Activated CD4-positive, alpha-beta T cell treated with anti-CD3 and anti-CD28 coated beads for 1 hour (primary cell): ENCODE measurements around the gene BDKRB2.

Experiments used
- DNase-seq: peaks from one replicate; pipeline ENCODE4 v3.0.0-alpha.2; 2020

The BDKRB2 gene

DNA sequence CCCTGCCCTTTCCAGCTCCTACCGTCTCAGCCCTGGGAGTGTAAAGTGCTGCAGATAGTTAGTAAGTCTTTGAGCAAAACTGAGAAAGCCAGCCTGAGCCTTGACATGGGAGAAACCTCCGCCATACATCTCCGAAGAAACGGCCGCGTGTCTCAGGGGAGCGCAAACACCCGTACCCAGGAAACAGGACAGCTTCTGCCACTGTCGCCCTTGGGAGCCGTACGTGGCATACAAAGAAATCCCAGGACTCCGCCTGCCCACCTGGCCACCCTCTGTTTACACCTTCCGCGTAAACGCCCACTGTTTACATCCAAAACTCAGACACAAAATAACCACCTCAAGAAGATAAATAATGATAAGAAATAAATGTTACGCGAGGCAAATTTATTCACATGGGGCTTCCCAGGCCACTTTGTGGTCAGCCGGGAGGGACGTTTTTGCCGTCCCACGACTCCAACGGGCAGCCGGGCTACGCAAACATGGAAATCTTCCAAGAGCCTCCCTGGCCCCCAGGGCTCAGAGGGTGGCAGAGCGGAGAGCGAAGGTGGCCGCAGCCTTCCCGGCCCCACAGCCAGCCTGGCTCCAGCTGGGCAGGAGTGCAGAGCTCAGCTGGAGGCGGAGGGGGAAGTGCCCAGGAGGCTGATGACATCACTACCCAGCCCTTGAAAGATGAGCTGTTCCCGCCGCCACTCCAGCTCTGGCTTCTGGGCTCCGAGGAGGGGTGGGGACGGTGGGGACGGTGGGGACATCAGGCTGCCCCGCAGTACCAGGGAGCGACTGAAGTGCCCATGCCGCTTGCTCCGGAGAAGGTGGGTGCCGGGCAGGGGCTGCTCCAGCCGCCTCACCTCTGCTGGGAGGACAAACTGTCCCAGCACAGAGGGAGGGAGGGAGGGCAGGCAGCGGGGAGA, at the start of gene BDKRB2:
Gene BDKRB2 (plus strand): TSS at position 689 of the 908 bp plus-strand sequence. CDS start 32,269 bp downstream, outside the sequence.
- no peak for DNase-seq

DNA sequence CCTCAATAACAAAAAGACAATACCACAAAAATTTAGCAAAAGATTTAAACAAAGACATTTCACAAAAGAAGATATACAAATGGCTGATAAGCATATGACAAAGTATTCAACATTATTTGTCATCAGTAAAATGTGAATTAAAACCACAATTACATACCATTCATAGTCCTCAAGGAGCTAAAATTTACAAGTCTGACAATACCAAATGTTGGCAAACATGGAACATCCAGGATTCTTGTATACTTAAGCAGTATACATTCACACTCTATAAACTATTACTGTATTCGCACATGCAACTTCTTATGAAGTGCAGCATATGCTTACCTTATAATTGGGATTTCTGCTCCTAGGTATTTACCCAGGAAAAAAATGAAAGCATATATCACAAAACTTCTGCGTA, 49.7 kb upstream of the BDKRB2 start:
- DNase-seq = no peak

DNA sequence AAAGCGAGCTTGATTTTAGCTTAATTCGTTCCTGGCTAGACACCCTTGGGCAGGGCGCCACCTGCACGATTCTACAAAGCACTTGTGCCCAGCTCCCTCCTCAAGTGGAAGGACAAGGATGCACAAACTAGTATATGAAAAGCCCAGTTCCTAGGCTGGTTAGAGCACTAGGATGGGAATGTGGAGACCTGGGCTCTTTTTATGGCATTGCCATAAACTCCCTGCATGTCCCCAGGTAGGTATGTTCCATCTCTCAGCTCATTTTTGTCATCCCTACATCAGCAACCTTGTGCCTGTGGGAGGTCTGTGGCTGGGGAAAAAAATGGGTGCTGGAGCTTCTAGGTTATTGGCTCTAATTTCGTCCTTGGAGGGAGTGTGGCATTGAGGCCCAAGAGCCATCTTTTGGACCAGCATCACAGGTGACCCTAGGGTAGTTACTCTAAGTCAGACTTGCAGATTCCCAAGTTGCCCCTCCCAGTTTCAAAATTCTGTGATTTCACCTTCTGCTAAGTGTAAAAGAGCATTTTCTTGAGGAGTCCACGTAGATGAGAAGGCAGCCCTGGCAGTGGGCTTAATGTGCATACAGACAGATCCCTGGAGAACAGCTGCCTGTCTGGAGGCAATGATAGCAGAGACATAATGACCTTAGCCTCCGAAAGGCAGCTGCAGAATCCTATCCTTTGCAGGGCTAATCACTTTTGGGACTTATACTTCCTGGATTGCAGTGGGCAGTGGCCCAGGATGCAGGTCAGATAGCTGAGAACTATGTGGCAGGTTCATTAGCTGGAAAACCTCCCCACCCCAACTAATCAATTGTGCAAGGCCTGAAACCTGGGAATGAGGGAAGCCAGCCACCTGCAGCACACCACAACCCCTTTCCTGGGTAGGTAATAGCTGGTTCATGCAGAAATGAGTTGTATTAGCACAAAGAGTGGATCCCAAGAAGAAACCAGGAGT, 47.6 kb upstream of the BDKRB2 start:
- no peak for DNase-seq

DNA sequence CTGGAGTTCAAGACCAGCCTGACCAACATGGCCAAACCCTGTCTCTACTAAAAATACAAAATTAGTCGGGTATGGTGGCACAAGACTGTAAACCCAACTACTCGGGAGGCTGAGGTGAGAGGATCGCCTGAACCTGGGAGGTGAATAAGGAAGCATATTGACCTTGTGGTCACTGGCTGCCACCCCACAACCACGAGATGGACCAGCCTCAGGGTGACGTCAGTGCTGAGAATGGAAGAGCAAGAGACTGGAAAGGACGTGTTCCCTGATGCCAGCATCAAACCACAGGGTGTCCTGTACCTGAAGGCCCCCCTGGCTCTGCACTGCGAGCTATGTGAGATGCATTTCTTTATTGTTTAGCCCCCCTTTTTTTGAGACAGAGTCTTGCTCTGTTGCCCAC, 45.9 kb upstream of the BDKRB2 start:
- DNase-seq = no peak

DNA sequence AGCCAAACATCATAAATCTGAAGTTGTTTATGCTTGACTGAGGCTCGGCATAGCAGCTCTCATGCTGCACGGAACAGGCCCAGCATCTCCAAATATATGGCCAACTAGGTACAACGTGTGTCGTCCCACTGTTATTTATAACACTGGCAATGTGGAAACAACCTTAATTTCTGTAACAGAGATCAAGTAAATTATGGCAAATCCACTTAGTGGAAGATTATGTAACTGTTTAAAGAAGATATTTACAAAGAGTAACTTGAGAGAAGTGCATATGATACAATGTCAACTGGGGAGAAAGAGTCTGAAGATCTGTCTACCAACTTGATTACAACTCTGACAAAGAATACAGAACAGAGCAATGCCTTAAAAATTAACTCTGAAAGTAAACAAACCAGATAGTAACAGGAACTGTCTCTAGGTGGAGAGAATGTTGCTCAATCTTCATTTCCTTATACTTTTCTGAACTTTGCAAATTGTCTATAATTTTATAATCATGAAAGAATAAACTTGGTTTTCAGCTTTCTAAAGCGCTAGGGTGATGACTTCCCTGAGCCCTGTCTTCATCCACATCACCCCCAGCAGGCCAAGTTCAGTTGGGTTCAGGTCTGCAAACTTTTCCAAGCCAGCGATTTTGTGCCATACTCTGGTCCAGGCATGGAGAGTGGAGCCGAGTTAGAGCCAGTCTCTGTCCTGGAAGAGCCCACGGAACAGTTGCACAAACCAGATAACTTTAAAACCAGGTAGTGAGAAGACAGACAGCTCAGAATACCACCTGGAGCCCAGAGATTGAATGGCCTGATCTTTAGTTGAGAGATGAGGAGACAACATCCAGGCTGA, 44.3 kb upstream of the BDKRB2 start:
- DNase-seq = no peak

DNA sequence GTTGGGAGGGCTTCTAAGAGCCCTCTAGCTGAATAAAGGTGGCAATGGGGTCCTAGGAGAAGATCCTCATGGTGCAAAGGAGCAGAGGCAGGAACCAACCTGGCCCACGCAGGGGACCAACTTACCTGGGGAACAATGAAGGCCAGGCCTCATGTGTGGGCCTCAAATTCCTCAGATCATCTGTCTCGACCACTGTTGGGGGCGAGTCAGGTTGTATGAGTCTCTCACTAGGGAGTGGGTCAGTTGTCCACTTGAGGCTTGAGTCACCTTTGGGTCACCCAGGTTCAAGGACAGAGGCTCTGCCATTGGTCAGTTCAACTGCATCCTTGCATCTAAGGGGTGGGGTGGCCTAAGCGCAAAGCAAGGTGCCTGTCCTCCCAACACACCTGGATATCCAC, 43.7 kb upstream of the BDKRB2 start:
- DNase-seq = no peak

DNA sequence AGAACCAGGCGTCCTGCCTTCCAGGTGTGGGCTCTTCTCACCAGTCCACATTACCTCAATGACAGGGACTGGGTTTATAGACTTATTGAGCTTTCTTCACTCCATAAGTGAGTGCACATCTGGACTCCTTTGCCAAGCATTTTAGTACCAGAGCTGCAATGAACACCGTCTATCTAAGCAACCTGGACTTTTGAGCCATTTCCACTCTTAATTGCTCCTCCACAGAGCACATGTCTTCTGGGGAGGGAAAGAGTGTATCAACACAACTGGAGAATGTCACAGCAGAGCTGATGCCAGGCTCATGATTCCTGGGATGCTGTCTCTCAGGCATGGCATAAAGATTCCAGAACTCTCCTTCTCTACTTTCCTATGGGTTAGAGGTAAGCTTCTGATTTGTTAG, 43.0 kb upstream of the BDKRB2 start:
- DNase-seq = no peak

DNA sequence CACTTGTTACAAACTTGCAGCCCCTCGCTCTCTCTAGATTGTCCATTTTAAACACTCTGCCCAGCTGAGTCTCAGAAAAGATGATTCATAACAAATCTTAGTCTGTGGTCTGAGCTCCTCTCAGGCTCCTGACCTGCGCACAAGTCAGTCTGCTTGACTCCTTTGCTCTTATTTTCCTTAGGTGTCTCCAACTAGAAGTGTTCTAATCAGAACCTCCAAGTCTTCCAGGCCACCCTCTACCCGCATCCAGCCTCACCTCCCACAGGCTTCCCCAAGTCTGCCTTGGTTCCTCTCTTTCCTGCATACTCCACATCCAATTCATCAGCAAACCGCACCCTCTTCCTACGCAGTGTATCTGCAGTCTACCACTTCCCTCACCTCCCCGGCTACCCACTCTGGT, 42.4 kb upstream of the BDKRB2 start:
- DNase-seq = no peak

DNA sequence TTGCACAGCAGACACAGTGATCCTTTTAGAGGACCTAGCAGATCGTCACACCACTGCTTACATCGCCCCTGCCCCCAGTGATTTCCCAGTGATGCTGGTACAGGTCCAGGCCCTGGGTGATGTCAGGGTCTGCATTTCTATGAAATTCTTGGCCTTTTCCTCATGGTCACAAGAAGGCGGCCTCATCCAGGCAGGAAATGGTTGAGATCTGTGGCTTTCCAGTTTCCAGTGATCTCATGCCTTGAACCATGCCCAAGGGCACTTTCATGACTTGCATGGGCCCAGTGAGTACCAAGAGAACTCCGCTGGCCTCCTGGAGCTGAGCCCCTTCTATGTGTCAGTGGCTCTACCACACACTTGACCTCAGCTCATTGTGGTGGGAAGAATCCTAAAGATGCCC, 41.9 kb upstream of the BDKRB2 start:
- DNase-seq = no peak

DNA sequence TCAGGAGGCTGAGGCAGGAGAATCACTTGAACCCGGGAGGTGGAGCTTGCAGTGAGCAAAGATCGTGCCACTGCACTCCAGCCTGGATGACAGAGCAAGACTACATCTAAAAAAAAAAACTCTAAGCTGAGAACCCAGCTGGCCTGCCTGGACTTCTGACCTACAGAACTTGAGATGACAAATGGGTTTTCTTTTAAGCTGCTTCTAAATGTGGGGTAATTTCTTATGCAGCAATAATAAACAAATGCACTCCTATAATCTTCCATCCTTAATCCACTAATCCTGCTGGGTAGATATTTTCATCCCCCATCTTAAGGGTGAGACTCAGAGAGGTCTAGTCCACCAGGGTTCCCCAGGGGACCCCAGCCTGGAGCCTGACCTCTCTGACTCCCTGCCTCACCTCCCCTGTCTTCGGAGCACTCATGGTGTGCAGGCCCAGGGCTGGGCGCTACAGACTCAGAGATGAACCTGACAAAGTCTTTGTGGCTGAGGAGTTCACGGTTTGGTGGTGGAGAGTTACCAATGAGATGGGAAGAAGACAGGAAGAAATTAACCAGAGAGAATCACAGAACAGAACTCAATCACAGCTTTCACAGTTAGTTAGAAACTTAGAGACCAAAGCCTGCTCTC, 39.7 kb upstream of the BDKRB2 start:
- no peak for DNase-seq

DNA sequence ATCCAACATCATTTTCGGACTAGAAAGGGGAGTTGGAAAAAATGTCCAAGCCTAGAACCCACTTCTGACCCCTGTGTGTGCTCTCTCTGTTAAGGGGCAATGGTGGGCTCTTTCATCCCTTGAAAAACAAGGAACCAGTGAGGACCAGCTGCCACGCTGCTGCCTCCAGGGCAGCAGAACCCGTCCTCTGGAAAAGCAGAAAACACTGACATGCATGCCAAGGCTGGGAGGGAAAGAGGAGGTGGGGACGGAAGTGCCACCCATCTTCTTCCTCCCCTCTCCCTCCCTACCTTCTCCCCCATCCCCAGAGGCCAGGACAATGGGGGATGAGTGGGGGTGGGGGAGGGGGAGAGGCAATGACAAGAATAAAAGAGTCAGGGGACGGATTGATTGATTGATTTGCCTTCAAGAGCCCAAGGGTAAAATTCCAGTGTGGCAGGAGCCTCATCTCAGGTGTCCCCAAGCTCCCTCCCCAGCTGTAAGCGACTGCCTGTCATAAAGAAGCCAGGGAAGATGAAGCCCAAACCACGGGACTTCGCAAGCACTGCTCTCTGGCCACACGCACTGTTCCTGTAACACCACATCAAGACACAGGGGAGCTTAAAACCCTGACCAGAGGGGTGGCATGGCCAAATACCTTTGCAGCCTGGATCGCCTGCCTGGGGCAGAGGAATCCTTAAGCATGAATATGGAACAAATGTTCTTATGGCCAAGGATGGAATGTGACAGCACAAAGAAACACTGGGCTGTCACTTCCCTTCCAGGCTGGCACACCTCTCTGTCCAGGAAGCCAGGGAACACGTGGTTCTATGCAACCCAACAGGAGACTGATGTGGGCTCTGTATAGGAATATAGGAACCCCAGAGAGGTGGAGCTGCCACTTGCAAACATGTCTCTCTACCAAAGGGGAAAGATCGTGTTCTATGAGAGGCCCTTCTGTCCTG, 38.9 kb upstream of the BDKRB2 start:
- no peak for DNase-seq

DNA sequence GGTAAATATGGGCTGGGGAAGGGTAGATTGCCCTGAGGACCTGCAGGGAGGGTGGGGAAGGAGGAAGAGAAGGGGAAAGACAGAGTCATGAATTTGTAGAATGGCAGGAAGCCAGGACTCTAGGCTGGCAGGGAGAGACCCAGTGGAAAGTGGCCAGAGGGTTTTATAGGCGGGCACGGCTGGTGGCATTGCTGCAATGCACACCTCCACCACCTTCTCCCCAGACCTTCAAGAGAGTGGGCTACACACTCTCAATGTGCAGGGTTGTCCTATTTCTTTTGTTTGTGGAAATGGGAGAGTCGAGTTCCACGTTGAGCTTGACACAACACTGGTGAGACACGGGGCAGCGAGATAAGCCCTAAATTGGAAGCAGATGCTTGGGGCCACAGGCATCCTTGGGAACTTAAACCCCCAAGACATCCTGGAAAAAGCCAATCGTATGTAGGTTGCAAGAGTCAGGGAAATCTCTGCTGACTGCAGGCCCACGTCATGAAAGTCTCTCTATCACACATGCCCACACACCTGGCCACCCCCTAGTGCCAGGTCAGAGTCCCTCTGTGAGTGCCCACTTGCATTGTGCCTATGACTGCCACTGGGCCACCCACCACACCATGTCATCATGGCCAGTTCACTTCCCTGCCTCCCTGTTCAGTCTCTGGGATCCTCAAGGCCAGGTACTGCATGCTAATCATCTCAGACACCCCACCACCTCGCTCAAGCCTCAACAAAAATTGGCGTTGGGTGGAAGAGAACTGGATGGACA, 38.0 kb upstream of the BDKRB2 start:
- no peak for DNase-seq

DNA sequence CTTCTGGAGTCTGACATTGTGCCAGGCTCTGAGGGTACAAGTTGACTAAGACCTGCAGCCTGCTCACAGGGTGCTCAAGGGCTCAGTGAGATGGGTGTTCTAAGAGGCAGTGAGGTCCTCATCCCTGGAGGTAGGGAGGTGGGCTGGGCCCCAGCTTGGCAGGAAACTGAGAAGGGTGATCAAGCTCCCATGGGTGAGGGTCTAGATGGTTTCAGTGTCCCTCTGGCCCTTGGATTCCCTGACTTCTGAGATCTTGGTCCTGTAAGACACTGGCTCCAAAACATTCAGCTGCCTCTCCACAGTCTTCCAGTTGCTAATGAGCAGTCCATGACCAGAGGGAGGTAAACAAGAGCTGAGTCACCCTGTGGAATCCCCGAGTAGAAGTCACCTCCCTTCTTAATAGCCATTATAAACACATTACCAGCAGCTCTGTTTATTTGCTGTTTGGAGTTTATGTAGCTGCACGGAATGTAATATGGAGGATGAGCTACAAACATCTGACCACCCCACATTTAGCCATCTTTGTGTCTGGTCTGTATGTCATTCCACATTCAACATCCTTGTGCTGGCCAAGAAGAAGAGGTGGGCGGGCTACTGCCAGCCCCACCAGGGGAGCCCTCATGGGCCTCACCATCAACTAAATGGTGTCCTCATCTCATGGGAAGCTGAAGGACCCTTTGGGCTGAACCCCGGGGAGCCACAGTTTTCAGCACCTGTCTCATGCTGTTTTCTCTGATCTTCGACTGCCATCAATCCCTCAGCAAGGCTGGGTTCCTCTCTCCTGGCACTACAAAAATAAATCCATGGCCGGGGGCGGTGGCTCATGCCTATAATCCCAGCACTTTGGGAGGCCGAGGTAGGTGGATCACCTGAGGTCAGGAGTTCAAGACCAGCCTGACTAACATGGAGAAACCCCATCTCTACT, 37.2 kb upstream of the BDKRB2 start:
- DNase-seq = no peak

DNA sequence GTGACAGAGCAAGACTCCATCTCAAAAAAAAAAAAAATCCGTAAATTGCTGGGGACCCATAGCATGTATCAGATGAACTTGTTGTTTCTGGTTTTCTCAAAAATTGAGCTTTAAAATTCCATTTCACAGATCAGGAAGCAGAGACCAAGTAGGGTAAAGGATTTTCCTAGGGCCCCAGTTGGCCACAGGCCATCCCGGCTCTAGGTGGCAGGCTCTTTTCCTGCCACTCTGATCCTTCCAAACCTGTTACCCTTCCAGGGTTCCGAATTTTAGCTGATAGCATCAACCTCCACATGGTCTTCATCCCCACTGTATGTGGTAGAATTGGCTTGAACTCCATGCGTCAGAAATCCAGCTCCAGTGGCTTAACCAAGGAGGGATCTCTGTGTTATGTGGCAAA, 36.1 kb upstream of the BDKRB2 start:
- DNase-seq = no peak

DNA sequence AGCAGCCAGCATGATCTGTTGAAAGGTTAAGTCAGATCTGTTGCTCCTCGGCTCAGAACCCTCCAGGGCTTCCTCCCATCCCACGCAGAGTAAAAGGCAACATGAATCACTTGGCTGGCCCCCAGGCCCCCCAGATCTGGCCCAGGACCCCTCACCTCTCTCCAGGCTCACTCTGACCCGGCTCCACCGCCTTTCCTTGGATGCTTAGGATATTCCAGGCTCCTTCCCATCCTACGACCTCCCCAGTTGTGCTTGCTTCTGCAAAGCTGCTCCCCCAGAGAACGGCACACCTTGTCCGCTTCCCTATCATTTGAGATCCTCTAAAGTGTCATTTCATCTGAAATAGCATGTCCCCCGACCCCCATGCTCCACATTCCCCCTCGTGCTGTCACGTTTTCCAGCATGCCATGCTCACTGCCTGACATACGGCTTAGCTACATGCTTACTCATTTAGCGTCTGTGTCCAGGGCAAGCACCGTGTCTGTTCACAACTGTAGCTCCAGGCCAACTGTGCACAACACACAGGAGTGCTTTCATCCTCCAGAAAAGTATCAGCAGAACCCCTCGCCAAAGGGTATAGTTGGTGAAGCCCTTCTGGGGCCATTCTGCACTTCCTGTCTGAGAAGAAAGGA, 33.6 kb upstream of the BDKRB2 start:
- no peak for DNase-seq

DNA sequence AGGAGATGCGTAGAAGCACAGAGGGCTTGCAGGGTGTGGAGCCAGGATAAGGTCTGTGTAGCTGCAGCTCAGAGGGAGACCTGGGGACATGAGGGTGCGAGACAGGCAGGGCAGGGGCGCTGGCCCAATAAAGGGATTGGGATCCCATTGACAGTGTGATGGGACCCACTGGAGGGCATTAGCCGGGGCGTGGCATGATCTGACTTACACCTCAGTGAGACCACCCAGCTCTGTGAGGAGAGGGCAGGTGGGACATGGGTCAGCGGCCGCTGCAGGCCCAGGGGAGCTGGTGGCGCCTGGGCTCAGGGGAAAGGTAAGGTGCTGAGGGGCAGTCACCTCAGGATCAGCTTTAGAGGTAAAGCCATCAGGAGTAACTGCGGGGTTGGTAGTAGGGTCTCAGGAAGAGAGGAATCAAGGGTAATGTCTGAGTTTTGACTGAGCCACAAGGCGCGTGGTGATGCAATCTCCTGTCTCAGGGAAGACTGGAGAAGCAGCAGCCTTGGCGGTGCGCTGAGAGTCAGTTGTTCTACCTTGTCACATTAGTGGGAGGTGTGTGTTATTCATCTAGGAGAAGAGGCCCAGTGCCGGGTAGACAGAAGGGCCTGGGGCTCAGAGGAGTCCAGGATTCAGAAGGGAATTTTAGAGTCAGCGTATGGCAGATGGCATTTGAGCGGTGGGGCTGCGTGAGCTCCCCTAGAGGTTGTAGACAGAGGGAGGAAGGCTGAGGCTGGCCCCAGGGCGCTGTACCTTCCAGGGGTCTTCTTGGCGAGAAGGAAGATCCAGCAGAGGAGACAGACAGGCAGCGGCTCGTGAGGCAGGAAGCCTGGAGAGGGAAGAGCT, 30.8 kb upstream of the BDKRB2 start:
- no peak for DNase-seq

DNA sequence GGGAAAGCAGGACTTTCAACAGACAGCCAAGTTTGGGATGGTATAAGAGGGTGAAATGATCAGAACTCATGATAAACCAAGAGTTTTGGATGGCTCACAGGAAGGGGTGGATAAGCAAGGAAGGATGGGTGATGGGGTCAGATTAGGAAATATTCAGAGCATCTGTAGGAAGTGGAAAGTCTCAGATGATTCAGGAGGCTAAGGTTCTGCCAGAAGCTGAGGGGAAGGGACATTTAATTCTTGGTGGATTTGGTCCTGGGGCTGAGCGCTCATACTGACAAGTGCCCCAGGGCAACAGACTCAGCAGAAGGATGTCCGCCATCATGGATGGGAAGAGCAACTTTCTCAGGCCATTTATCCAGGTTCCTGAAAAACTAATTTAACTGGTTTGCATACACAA, 28.4 kb upstream of the BDKRB2 start:
- DNase-seq = no peak

DNA sequence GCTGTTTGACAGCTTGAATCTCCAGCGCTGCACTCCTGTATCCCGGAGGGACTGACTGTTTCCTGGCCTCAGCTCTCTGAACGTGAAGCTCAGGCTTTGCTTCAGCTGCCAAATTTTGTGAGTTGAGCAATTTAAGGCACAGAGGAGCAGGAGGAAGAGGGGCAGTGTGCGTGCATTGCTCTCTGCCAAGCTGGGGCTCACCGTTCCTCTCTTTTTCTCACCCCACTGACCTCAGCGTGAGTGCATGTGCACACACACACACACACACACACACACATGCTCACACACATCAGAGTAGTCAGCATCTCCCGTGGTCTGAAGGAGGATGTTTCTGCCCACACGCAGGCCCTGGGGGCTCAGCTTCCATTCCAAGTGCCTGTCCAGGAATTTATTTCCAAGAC, 27.8 kb upstream of the BDKRB2 start:
- no peak for DNase-seq
